ENCODE results near the gene SCP2.

- TF ChIP-seq CTCF (IDR thresholded peaks at IDR 0.05): no peak
- TF ChIP-seq ZFX (IDR thresholded peaks at IDR 0.05; ENCODE audit: borderline replicate concordance): no peak
Observed at GRCh38 chr1:53060579-53060978, 133.5 kb downstream of the SCP2 start.

Data from 22Rv1 (cell line).